K562 (cell line): ENCODE data around the gene CEND1. TPM values are rescaled to one million over a fixed set of nuclear protein-coding genes. Genes with fewer than 3 reads are reported as not detected.

Experiments used
- CHCHD3 ChIP-seq: fragments of 250-450 bp; sonication (Bioruptor Pico); IDR thresholded peaks from 2 replicates; pipeline ENCODE4 v2.1.2; 2022; ENCODE audit warnings: mild to moderate bottlenecking
- CREM ChIP-seq: IDR thresholded peaks from 2 replicates; pipeline ENCODE4 v1.6.1; 2014; ENCODE audit warnings: antibody characterized with exemption, low read depth
- HEY1 ChIP-seq: fragments of 250-450 bp; sonication (Bioruptor Pico); IDR thresholded peaks from 2 replicates; pipeline ENCODE4 v1.5.0; 2020; ENCODE audit warnings: mild to moderate bottlenecking, moderate library complexity, borderline replicate concordance
- HNRNPUL1 ChIP-seq: fragments of 200-400 bp; formaldehyde crosslinking; IDR thresholded peaks from 2 replicates; pipeline ENCODE4 v1.6.1; 2017; ENCODE audit warnings: low read length
- MEIS2 ChIP-seq: fragments of 450-650 bp; IDR thresholded peaks from 2 replicates; pipeline ENCODE4 v1.6.1; 2014; ENCODE audit warnings: mild to moderate bottlenecking; ENCODE audit not compliant: partially characterized antibody
- NKRF ChIP-seq: fragments of 450-650 bp; IDR thresholded peaks from 2 replicates; pipeline ENCODE4 v1.6.1; 2016; ENCODE audit warnings: borderline replicate concordance
- RBBP5 ChIP-seq: fragments of 200-600 bp; sonication (generic); IDR thresholded peaks from 2 replicates; pipeline ENCODE4 v1.6.1; 2012; ENCODE audit warnings: borderline replicate concordance, mild to moderate bottlenecking, low read length, control low read depth, inconsistent platforms; ENCODE audit not compliant: insufficient read depth, poor library complexity, severe bottlenecking
- RBM15 ChIP-seq: fragments of 200-400 bp; formaldehyde crosslinking; IDR thresholded peaks from 2 replicates; pipeline ENCODE4 v1.6.1; 2018; ENCODE audit warnings: mild to moderate bottlenecking, low read length, moderate library complexity; ENCODE audit not compliant: insufficient read depth
- SIRT6 ChIP-seq: IDR thresholded peaks from one replicate; pipeline ENCODE4 v1.6.1; 2012; ENCODE audit warnings: low read depth, mild to moderate bottlenecking, control low read depth, inconsistent platforms, low read length, moderate library complexity
- SIX5 ChIP-seq, 2 experiments: IDR thresholded peaks; 2 replicates each; pipeline ENCODE4 v1.6.1; 2011; ENCODE audit warnings: low read length in 2 of 2, borderline replicate concordance in 1 of 2, low read depth in 1 of 2, mild to moderate bottlenecking in 1 of 2, moderate library complexity in 1 of 2; ENCODE audit not compliant: insufficient read depth in 1 of 2
- SMAD1 ChIP-seq: fragments of 150-350 bp; IDR thresholded peaks from 2 replicates; pipeline ENCODE4 v1.6.1; 2014; ENCODE audit warnings: low read length, low read depth; ENCODE audit not compliant: partially characterized antibody
- SMC3 ChIP-seq: conservative IDR thresholded peaks from 2 replicates; pipeline ENCODE4 v1.6.1; 2011; ENCODE audit warnings: low read depth, low read length, improper control_type of control experiment; ENCODE audit not compliant: insufficient read depth
- TCFL5 ChIP-seq: fragments of 250-450 bp; sonication (Bioruptor Pico); conservative IDR thresholded peaks from 2 replicates; pipeline ENCODE4 v1.6.1; 2021; ENCODE audit warnings: mild to moderate bottlenecking, moderate library complexity, matching md5 sums
- THAP7 ChIP-seq: fragments of 250-450 bp; sonication (Bioruptor Pico); IDR thresholded peaks from 2 replicates; pipeline ENCODE4 v1.5.0; 2021
- ZBTB33 ChIP-seq: sonication (generic); formaldehyde crosslinking; IDR thresholded peaks from 2 replicates; pipeline ENCODE4 v1.8.1; 2023; ENCODE audit warnings: mild to moderate bottlenecking, missing genetic modification reagents
- ZNF140 ChIP-seq: fragments of 250-450 bp; sonication (Bioruptor Pico); IDR thresholded peaks from 2 replicates; pipeline ENCODE4 v1.8.0; 2021; ENCODE audit warnings: moderate library complexity, mild to moderate bottlenecking, inconsistent platforms
- polyA plus RNA-seq, 8 experiments: library from polyadenylated mRNA; depleted of rRNA in 4 of 8; stranded (reverse) in 5 of 8; unstranded in 3 of 8; fragments of >200 nt; fragmentation: Nextera tagmentation in 2 of 8; fragmentation: Illumina TruSeq in 1 of 8; extraction: Ambion mirVana in 2 of 8; extraction: Trizol in 1 of 8; gene quantifications; 2 replicates each; pipeline versions ENCODE4 v1.2.1 to v1.2.3, GENCODE V29; 2011 to 2014; ENCODE audit warnings: inconsistent platforms in 1 of 8, missing spikeins in 1 of 8
- total RNA-seq, 7 experiments: library from RNA; depleted of rRNA in 6 of 7; stranded (reverse); fragments of >200 nt in 6 of 7; fragmentation: Illumina TruSeq in 2 of 7; extraction: Trizol in 2 of 7; gene quantifications; 2 replicates each; pipeline versions ENCODE4 v1.2.1 to v1.2.3, GENCODE V29; 2011 to 2021; ENCODE audit warnings: low replicate concordance in 1 of 7

The CEND1 gene
- total and polyA plus RNA-seq, 9 of the 15 experiments (the other 6 are each of a cell fraction or from before 2014, with no cell fraction given) = 0.13 to 0.18 (median 0.16) TPM; not detected in 6

GRCh38 chr11:797296-798092, 7.6 kb upstream of the CEND1 start (continued):
- TF ChIP-seq RBBP5 (no peak), CREM (no peak; the same call in 1 of the 2 replicates), CHCHD3 (CRISPR knock-in tag) (no peak), SMC3 (no peak), SIX5 (IDR thresholded peaks at IDR 0.05; ENCODE audit: borderline replicate concordance in 1 of 2, insufficient read depth in 1 of 2, low read depth in 1 of 2, low read length in 2 of 2) (no peak), MEIS2 (no peak), NKRF (peak; percentile 90), RBM15 (no peak), THAP7 (CRISPR knock-in tag) (no peak), TCFL5 (CRISPR knock-in tag) (no peak), HNRNPUL1 (no peak), ZBTB33 (CRISPR knock-in tag) (0 out of 2 replicates have a peak, but pooled peaks have one; percentile 33), SIRT6 (no peak), HEY1 (CRISPR knock-in tag) (no peak), SMAD1 (no peak), ZNF140 (CRISPR knock-in tag) (no peak)
